Frontal cortex (tissue), 4 donors: ENCODE results near the gene AMOTL1. TPM values are rescaled to one million over a fixed set of nuclear protein-coding genes. Genes with fewer than 3 reads are reported as not detected.
"Not testable (repeated sequence)": the region's sequence is repeated elsewhere in the genome, so short reads cannot be mapped to it uniquely, and the experiment has no call there.

Experiments used
- DNase-seq, 2 donors: peaks; one replicate each; pipeline ENCODE4 v3.0.0; 2012; ENCODE audit warnings: low spot score in 2 of 2
- FAIRE-seq: peaks from 2 replicates; lab custom pipeline; 2012; peaks lifted over from hg19 to GRCh38; lab: Jason Lieb, UNC
- total RNA-seq: library from RNA; depleted of rRNA; stranded (reverse); fragments of >200 nt; gene quantifications from one replicate; pipeline ENCODE4 v1.2.3, GENCODE V29; 2014
- donor health status: control.
- donor health status: control.
- donor health status: control.

Gene AMOTL1
- total RNA-seq, 1 donor from 2014 or later, result 35.5 TPM

- not testable (repeated sequence) for DNase-seq, FAIRE-seq
Observed at GRCh38 chr11:94812724-94813720, 44.9 kb downstream of the AMOTL1 start.

- FAIRE-seq (no peak), DNase-seq (no peak)
Observed at GRCh38 chr11:94814272-94814976, 46.3 kb downstream of the AMOTL1 start.

DNA sequence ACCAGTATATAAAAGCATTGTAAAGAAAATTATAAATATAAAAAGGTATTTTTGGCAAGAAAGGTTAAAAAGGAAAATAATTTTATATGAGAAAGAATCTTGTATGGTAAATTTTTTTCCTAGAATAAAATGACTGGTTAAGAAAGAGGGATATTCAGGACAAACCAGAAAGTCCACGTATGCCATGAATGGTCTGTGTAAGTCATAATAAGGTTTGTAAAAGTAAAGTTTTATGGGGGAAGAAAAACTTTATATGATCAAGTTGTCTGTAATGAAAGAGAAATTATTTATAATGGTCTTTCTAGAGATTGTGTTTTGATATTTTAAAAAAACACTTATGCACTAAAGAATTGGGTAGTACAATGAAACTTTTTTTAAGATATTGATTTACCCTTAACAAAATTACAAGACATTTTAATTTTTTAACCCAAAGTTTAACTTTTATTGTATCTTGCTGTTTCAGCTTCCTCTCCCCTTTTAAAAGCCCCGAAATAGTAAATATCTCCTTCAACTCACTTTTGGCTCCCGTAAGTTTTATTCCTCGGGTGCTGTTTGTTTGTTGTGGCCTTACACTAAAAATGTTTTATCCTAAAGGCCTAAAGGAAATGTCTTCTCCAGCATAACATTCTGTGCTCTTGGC, 47.7 kb downstream of the AMOTL1 start:
- DNase-seq (no peak), FAIRE-seq (no peak)

DNA sequence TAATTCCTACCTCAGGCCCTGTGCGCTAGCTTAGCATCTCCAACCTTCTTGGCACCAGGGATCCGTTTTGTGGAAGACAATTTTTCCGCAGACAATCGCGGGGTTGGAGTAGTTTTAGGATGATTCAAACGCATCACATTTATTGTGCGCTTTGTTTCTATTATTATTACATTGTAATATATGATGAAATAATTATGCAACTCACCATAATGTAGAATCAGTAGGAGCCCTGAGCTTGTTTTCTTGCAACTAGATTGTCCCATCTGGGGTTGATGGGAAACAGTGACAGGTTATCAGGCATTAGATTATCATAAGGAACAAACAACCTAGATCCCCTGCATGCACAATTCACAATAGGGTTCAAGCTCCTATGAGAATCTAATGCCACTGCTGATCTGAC, 52.3 kb downstream of the AMOTL1 start:
- FAIRE-seq, result no peak

DNA sequence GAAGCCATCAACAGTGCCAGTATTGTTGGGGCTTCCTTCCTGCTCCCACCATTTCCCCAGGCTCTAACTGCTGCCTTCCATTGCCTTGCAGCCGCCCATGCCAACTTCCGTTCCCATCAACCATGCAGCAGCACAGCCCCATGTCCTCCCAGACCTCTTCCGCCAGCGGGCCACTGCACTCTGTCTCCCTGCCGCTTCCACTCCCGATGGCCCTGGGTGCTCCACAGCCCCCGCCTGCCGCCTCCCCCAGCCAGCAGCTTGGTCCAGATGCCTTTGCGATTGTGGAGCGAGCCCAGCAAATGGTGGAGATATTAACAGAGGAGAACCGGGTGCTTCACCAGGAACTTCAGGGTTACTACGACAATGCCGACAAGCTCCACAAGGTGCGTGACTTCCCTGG, 53.3 kb downstream of the AMOTL1 start:
- FAIRE-seq, result no peak
- no peak for DNase-seq

More for the DNA sequence above, 52.3 kb downstream of the AMOTL1 start:
- DNase-seq, result no peak

- no peak for FAIRE-seq
Observed at GRCh38 chr11:94822080-94822479, 53.9 kb downstream of the AMOTL1 start.

GRCh38 chr11:94823102-94823732, 55.1 kb downstream of the AMOTL1 start:
- no peak for DNase-seq
- FAIRE-seq, result no peak

More at GRCh38 chr11:94822080-94822479, 53.9 kb downstream of the AMOTL1 start:
- no peak for DNase-seq

DNA sequence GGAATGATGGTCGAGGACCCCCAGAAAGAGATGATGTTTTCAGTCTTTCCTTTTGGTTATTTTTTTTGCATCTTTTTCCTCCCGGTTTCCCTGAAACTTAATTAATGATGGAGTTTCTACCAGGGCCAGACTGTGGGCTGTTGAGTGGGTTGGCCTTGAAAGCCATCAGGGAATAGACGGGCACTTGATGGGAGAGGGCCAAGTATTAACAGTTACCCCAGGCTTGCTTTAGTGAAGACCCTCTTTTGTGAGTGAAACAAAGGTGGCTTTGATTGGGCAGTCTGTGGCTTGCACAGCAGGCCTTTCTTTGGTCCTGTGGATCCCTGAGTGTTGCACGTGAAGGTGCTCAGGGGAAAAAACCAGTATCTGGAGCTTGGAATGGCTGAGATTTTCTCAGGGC, 56.9 kb downstream of the AMOTL1 start:
- FAIRE-seq (no peak), DNase-seq (no peak)

- DNase-seq, result no peak
- no peak for FAIRE-seq
Observed at GRCh38 chr11:94825481-94825880, 57.3 kb downstream of the AMOTL1 start.

- FAIRE-seq (no peak), DNase-seq (no peak)
Observed at GRCh38 chr11:94826415-94826814, 58.3 kb downstream of the AMOTL1 start.

- DNase-seq, result no peak
- no peak for FAIRE-seq
Observed at GRCh38 chr11:94828088-94828487, 59.9 kb downstream of the AMOTL1 start.

GRCh38 chr11:94830722-94831510, 62.8 kb downstream of the AMOTL1 start:
- FAIRE-seq (no peak), DNase-seq (no peak)

- no peak for DNase-seq
- no peak for FAIRE-seq
Observed at GRCh38 chr11:94831529-94831928, 63.4 kb downstream of the AMOTL1 start.

- no peak for DNase-seq
- FAIRE-seq, result no peak
Observed at GRCh38 chr11:94832604-94833235, 64.6 kb downstream of the AMOTL1 start.

DNA sequence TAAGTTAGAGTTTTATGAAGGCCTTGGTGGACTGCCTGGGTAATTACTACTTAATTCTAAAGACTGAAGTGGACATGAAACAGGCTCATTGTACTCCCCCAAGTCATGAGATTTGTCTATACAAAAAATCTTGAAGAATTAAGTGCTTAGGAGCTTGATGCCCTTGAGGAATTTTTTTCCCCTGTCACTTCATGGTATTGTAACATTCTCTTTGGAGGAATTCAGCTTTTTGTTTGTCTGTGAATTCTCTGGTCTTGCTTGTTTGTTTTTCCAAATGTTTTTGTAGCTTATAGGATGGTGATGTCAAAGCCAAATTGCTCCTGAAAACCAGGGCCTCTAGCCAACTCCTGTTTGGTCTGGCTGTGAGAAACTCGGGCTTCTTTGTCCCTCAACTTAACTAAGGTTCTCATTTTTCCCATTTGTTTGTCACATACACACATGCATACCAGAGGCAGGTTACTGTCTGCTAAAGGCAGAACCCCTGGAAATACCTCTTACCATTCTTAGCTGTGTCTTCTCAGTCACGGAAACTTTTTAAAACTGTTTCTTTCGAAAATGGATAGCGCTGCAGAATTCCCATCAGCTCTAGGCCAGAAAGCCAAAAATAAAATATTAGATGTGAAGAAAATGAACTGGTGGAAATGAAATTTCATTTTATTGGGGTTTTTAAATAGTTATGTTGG, 66.9 kb downstream of the AMOTL1 start:
- no peak for DNase-seq
- no peak for FAIRE-seq

DNA sequence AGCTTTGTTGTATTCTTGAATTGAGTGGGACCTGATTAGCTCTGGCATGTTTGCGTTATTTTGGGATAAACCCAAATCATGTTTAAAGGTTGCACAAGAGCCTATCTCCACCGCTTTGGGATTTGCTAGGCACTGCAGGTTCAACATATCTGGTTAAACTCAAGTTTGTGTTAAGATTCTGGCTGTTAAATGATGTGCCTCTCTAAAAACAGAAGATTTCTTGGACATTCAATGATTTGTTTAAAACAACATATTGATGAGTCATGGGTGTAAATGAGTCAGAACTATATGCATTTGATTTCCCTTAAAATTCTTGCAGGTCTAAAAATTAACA, 67.4 kb downstream of the AMOTL1 start:
- FAIRE-seq, result no peak

GRCh38 chr11:94837317-94837716, 69.2 kb downstream of the AMOTL1 start:
- DNase-seq (no peak), FAIRE-seq (no peak)

More for the DNA sequence above, 67.4 kb downstream of the AMOTL1 start:
- no peak for DNase-seq

GRCh38 chr11:94838027-94838731, 70.0 kb downstream of the AMOTL1 start:
- DNase-seq (no peak), FAIRE-seq (no peak)
